HUES6 (cell line): ENCODE measurements around the gene BBS2.

Source experiments
- H3K27ac ChIP-seq: 2 replicates; pipeline ENCODE4 v1.7.0; 2013; ENCODE audit warnings: low read depth, mild to moderate bottlenecking, low read length, inconsistent platforms
- H3K27me3 ChIP-seq: 2 replicates; pipeline ENCODE4 v1.6.1; 2013; ENCODE audit warnings: low read length; ENCODE audit not compliant: control insufficient read depth, insufficient read depth
- H3K36me3 ChIP-seq: 2 replicates; pipeline ENCODE4 v1.6.1; 2013; ENCODE audit warnings: low read length; ENCODE audit not compliant: control insufficient read depth, insufficient read depth
- H3K4me1 ChIP-seq: 2 replicates; pipeline ENCODE4 v1.6.1; 2013; ENCODE audit warnings: low read length; ENCODE audit not compliant: control insufficient read depth, insufficient read depth
- H3K4me3 ChIP-seq: 2 replicates; pipeline ENCODE4 v1.5.1; 2013; ENCODE audit warnings: low read depth, low read length
- H3K9ac ChIP-seq: one replicate; pipeline ENCODE4 v1.6.1; 2013; ENCODE audit warnings: mild to moderate bottlenecking, low read length
- H3K9me3 ChIP-seq: 2 replicates; pipeline ENCODE4 v1.6.1; 2013; ENCODE audit warnings: low read depth, low read length; ENCODE audit not compliant: control insufficient read depth, insufficient read depth

The BBS2 gene

DNA sequence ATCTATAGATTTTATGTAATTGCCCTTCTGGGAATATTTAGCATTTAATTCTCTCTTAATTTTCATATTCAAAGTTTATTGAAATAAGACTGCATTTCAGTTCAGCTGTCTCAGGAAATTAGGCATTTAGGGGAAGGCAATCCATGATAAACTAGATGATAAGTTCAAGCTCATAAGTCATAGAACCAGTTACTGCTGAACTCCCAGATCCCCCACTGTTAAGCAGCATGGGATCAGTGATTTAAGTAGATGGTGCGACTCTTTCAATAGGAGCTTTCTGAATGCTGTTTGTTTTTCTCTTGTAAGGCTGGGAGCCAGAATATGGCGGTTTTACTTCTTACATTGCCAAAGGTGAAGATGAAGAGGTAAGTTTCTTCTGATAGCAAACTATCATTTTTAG lies 44.6 kb downstream of the BBS2 start:
- Histone ChIP-seq H3K9ac (no peak overlapping the region), H3K4me3 (no peak overlapping the region), H3K27ac (no peak overlapping the region), H3K4me1 (peaks cover 12% of the 10 kb centered on the region; the same call in 1 of the 2 replicates), H3K9me3 (no peaks in the 10 kb centered on the region), H3K27me3 (no peaks in the 10 kb centered on the region), H3K36me3 (peaks cover 80% of the 10 kb centered on the region)

DNA sequence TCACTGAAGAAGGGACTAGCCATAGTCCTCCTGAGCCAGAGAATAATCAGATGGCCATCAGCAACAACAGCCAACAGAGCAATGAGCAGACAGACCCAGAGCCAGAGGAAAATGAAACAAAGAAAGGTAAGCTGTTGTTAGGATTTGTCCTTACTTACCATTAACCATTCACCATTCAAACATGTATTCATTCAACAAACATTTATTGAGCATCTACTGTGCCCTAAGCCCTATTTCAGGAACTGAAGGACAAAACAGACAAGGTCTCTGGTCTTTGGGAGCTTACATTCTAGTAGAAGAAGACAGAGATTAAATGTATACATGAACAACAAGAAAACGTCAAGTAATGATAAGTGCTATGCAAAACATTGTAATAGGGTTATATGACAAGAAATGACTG lies 49.2 kb downstream of the BBS2 start:
- H3K9me3 ChIP-seq = no peaks in the 10 kb centered on the region
- no peak overlapping the region for H3K9ac ChIP-seq
- peaks cover 97% of the 10 kb centered on the region for H3K36me3 ChIP-seq
- H3K4me3 ChIP-seq = no peak overlapping the region
- H3K27me3 ChIP-seq = no peaks in the 10 kb centered on the region
- no peak overlapping the region for H3K27ac ChIP-seq
- peaks cover 10% of the 10 kb centered on the region; the same call in 1 of the 2 replicates for H3K4me1 ChIP-seq

DNA sequence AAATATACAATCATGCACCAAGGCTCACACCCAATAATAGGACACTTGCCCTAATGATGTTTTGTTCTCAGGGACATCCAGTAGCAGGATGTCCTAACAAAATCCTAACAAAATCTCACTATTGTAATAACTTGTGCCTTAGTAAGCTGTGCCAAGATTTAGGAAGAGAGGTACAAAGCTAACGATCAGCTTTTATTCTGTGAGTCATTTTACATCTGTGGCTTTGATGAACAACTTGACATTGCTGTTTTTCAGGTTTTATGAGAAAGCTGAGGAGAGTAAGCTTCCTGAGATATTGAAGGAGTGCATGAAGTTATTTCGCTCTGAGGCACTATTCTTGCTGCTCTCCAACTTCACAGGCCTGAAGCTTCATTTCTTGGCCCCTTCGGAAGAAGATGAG lies 49.6 kb downstream of the BBS2 start:
- H3K36me3 ChIP-seq = peaks cover 97% of the 10 kb centered on the region
- H3K4me3 ChIP-seq = no peak overlapping the region
- H3K9ac ChIP-seq = no peak overlapping the region
- H3K27me3 ChIP-seq = no peaks in the 10 kb centered on the region
- no peak overlapping the region for H3K27ac ChIP-seq
- H3K4me1 ChIP-seq = 0 out of 2 replicates have a peak, but pooled peaks cover 7% of the 10 kb centered on the region
- no peaks in the 10 kb centered on the region for H3K9me3 ChIP-seq

DNA sequence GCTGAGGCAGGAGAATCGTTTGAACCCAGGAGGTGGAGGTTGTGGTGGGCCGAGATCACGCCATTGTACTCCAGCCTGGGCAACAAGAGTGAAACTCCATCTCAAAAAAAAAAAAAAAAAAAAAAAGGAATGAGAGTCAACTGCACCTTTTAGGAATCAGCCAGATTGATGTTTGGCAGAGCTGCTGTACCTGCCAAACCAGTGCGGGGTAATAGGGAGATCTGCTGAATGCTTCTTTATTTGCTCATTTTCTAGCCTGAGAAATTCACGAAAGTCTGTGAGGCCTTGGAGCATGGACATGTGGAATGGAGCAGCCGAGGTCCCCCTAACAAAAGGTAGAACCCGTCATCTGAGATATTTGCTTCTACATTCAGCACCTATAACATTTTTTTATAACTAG lies 50.1 kb downstream of the BBS2 start:
- Histone ChIP-seq H3K4me3 (no peak overlapping the region), H3K27ac (no peak overlapping the region), H3K4me1 (0 out of 2 replicates have a peak, but pooled peaks cover 2% of the 10 kb centered on the region), H3K9ac (no peak overlapping the region), H3K9me3 (no peaks in the 10 kb centered on the region), H3K36me3 (peaks cover 96% of the 10 kb centered on the region), H3K27me3 (no peaks in the 10 kb centered on the region)

DNA sequence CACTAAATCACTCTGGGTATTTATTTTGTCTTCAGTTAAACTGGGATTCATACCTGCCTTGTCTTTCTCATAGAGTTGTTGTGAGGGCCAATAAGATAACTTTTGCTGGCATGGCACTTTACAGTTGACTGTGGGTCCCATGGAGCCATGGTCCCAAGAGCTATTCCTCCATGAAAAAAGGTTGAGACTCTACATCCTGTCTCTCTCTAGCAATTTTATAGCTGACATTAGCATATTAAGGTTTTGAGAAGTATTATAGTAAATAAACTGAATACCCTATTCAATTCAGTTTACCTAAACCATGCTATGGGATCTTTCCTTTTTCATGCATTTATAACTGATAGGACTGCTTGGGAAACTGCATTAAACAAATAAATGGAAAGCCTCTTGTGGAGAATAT lies 51.0 kb downstream of the BBS2 start:
- Histone ChIP-seq H3K9me3 (no peaks in the 10 kb centered on the region), H3K27me3 (no peaks in the 10 kb centered on the region), H3K36me3 (peaks cover 96% of the 10 kb centered on the region), H3K4me1 (no peaks in the 10 kb centered on the region), H3K27ac (no peak overlapping the region), H3K4me3 (no peak overlapping the region), H3K9ac (no peak overlapping the region)

DNA sequence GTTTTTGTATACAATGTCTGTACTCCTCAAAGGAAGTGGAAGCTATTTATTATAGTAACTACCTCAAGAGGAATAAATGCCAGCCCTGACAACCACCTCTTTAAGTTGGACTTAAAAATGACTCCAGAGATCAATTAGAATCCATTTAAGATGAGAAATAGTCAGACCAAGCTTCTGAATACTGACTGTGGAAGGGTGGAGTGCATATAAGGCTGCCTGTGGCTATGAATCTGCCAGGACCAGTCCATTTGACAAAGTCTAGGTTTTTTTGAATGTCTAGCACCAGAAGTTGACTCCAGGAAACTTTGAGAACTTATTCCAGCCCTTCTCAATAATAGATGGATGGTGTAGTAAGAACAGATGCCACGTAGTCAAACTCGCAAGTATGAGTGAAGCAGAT lies 53.5 kb downstream of the BBS2 start:
- Histone ChIP-seq H3K4me1 (no peaks in the 10 kb centered on the region), H3K9me3 (no peaks in the 10 kb centered on the region), H3K4me3 (no peak overlapping the region), H3K9ac (no peak overlapping the region), H3K36me3 (peaks cover 94% of the 10 kb centered on the region), H3K27ac (no peak overlapping the region), H3K27me3 (no peaks in the 10 kb centered on the region)

DNA sequence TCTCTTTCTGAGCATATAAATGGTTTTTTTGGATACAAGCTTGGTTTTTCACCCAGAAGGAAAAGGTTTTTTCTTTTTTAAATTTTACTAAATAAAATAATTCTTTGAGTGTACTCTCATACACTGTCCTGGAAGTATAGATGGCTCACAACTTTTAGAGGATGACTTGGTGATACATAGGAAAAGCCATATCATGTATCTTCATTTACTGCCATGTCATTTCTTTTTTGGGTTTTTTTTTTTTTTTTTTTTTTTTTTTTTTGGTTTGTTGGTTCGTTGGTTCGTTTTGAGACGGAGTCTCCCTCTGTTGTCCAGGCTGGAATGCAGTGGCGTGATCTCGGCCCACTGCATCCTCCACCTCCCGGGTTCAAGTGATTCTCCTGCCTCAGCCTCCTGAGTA lies 56.7 kb downstream of the BBS2 start:
- Histone ChIP-seq H3K4me1 (no peaks in the 10 kb centered on the region), H3K4me3 (no peak overlapping the region), H3K9ac (no peak overlapping the region), H3K36me3 (peaks cover 86% of the 10 kb centered on the region), H3K27me3 (no peaks in the 10 kb centered on the region), H3K27ac (no peak overlapping the region), H3K9me3 (no peaks in the 10 kb centered on the region)

DNA sequence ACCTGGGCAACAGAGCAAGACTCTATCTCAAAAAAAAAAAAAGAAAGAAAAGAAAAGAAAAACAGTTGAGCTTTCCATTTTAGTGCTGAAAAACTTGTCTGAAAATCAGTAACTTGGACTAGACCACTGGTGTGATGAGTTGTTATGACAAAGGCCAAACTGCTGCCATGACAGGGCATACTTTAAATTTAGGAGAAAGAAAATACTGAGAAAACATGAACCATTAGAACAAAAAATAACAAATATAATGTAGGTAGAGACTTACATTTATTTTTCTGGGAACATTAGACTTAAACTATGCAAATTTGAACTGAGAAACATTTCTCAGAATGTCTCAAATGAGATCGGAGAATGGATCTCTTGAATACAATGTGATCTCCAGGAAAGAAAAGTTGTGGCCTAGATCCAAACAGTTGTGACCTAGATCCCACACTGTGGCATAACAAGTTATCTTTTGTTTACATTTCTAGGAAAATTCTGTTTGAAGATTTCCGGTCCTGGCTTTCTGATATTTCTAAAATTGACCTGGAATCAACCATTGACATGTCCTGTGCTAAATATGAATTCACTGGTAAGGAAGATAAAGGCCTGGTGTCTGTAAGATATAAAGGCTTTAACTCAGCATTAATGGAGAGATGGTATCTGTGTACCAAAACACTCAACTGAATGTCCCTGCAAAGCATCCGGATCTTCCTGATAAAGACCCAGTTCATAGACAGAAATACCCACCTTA lies 57.6 kb downstream of the BBS2 start:
- no peak overlapping the region for H3K9ac ChIP-seq
- no peak overlapping the region for H3K4me3 ChIP-seq
- no peaks in the 10 kb centered on the region for H3K4me1 ChIP-seq
- peaks cover 84% of the 10 kb centered on the region for H3K36me3 ChIP-seq
- H3K27me3 ChIP-seq = no peaks in the 10 kb centered on the region
- no peaks in the 10 kb centered on the region for H3K9me3 ChIP-seq
- H3K27ac ChIP-seq = no peak overlapping the region

DNA sequence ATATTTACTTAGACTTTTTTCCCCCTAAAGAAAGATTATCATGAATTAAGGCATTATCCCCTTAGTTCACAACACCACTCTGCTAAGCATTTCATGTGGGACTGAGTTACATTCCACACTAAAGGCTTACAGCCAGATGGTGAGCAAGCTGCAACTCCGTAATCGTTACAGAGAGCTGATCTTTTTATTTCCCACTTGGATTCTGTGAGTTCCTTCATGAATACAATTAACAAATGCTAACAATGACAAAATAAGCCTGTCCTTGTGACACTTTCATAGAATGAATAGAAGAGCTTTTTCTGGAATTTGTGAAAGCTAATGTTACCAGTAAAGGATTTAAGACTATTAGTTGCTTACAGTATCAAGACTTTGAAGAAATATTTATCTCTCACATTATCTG lies 59.7 kb downstream of the BBS2 start:
- Histone ChIP-seq H3K4me3 (no peak overlapping the region), H3K27me3 (no peaks in the 10 kb centered on the region), H3K4me1 (no peaks in the 10 kb centered on the region), H3K9ac (no peak overlapping the region), H3K9me3 (no peaks in the 10 kb centered on the region), H3K36me3 (peaks cover 83% of the 10 kb centered on the region), H3K27ac (no peak overlapping the region)

DNA sequence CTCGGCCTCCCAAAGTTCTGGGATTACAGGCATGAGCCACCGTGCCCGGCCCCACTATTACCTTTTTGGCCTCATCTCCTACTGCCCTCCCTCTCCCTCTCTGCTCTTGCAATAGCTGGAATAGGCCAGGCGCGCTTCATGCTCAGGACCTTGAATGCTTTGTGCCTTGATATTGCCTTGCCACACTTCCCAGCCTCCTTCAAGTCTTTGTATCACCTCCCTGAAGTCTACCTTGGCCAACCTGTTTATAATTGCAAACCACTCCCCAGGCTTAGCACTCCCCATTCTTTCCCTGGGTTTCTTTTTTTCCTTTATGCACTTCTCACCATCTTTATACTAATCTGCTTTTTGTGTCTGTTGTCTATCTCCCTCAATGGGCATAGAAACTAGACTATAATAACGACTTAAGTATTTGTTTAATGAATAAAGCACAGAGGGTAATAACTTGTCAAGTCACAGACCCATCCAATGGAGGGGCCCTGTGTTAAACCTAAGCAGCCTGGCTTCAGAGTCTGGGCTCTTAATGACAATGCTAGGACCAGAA lies 61.8 kb downstream of the BBS2 start:
- Histone ChIP-seq H3K4me1 (no peaks in the 10 kb centered on the region), H3K27me3 (no peaks in the 10 kb centered on the region), H3K27ac (no peak overlapping the region), H3K36me3 (peaks cover 83% of the 10 kb centered on the region), H3K4me3 (no peak overlapping the region), H3K9ac (no peak overlapping the region), H3K9me3 (no peaks in the 10 kb centered on the region)

DNA sequence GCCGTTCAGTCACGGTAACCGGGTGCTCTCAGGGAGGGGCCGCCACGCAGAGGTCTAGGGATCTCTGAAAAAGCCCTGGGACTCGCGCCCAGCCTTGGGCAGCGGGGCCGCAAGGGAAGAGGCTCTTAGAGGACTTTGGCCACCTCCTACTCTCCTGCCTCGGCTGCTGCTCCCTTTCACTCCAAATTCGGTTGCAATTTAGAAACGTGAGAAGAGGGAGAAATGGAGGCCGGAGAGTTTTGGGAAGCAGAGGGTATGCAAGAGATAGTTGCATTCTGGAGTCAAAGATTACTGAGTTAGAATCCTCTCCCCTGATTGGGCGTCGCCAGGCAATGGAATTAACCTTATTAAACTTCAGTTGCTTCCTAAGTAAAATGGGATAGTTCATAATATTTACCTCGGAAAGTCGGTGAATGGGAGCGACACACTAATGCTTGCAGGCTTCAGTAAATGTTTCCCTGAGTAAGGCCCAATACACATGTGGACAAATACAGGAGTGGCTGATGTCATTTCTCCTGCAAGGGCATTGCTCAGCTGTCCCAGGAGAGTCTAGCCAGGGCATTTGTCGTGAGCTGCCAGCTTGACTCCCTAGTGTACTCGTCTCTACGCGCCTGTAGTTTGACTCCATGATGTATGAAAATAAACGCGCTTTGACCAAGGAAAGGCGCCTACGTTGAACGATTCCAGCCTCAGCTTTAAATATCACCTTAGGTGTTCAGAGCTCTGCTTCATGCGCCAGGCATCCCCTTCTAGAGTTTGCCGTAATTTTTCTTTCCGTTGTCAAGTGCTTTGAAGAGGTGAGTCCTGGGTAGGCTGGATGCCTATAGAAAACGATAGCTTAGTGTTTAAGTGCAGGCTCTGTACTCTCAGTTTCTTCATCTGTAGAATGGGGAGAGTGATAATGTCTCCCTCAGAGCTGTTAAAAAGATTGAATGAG lies 67.8 kb downstream of the BBS2 start:
- Histone ChIP-seq H3K36me3 (peaks cover 42% of the 10 kb centered on the region), H3K4me3 (peak overlapping the region; percentile 90), H3K9me3 (no peaks in the 10 kb centered on the region), H3K27ac (peak overlapping the region; percentile 32; the same call in 1 of the 2 replicates), H3K9ac (peak overlapping the region; percentile 83), H3K4me1 (peaks cover 8% of the 10 kb centered on the region; the same call in 1 of the 2 replicates), H3K27me3 (no peaks in the 10 kb centered on the region)
